Renal cortical epithelial cell (primary cell): Measurements from ENCODE around the gene SUPT20HL1. TPM values are rescaled to one million over a fixed set of nuclear protein-coding genes. Genes with fewer than 3 reads are reported as not detected.
"Not testable (repeated sequence)": the region's sequence is repeated elsewhere in the genome, so short reads cannot be mapped to it uniquely, and the experiment has no call there.

Experiments
- DNase-seq: peaks from one replicate; pipeline ENCODE4 v3.0.0-alpha.2; 2011; ENCODE audit warnings: low read depth
- total RNA-seq: library from RNA; depleted of rRNA; stranded (reverse); fragments of >200 nt; gene quantifications from 2 replicates; pipeline ENCODE4 v1.2.3, GENCODE V29; 2014

Gene SUPT20HL1
- total RNA-seq, 1 donor from 2014 or later = not detected

DNA sequence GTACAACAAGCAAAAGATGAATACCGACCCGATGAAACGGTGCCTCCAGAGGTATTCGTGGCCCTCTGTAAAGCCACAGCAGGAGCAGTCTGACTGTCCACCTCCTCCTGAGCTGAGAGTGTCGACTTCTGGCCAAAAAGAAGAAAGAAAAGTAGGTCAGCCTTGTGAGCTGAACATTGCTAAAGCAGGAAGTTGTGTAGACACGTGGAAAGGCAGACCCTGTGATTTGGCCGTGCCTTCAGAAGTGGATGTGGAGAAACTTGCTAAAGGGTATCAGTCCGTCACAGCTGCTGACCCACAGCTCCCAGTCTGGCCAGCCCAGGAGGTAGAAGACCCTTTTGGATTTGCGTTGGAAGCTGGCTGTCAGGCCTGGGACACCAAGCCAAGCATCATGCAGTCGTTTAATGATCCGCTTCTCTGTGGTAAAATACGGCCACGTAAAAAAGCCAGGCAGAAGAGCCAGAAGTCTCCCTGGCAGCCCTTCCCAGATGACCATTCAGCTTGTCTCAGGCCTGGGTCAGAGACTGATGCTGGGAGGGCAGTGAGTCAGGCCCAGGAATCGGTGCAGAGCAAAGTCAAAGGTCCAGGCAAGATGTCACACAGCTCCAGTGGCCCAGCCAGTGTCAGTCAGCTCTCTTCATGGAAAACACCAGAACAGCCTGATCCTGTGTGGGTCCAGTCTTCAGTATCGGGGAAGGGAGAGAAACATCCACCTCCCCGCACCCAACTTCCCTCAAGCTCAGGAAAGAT is 3.2 kb downstream of the SUPT20HL1 start:
- not testable (repeated sequence) for DNase-seq

DNA sequence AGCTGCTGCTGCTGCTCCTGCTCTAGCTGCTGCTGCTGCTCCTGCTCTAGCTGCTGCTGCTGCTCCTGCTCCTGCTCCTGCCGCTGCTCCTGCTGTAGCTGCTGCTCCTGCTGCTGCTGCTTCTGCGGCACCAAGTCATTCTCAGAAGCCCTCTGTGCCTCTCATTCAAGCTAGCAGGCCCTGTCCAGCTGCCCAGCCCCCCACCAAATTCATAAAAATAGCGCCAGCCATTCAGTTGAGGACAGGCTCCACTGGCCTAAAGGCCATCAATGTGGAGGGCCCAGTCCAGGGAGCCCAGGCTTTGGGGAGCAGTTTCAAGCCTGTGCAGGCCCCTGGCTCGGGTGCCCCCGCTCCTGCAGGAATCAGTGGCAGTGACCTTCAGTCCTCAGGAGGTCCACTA is 3.9 kb downstream of the SUPT20HL1 start:
- no peak for DNase-seq

DNA sequence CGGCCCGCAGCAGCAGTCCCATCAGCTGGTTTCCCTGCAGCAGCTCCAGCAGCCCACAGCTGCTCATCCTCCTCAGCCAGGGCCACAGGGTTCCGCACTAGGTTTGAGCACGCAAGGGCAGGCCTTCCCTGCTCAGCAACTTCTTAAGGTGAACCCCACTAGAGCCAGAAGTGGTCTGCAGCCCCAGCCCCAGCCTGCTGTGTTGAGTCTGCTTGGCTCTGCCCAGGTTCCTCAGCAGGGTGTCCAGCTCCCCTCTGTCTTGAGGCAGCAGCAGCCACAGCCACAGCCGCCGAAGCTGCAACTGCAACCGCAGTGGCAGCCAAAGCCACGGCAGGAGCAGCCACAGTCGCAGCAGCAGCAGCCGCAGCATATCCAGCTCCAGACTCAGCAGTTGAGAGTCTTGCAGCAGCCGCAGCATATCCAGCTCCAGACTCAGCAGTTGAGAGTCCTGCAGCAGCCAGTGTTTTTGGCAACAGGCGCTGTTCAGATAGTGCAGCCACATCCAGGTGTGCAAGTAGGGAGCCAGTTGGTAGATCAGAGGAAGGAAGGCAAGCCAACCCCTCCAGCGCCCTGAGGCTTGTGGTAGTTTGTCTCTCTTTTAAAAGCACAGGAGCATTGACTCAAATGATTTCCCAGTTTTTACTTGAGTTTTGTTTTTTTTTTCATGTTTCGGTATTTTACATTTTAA is 4.6 kb downstream of the SUPT20HL1 start:
- no peak for DNase-seq

DNA sequence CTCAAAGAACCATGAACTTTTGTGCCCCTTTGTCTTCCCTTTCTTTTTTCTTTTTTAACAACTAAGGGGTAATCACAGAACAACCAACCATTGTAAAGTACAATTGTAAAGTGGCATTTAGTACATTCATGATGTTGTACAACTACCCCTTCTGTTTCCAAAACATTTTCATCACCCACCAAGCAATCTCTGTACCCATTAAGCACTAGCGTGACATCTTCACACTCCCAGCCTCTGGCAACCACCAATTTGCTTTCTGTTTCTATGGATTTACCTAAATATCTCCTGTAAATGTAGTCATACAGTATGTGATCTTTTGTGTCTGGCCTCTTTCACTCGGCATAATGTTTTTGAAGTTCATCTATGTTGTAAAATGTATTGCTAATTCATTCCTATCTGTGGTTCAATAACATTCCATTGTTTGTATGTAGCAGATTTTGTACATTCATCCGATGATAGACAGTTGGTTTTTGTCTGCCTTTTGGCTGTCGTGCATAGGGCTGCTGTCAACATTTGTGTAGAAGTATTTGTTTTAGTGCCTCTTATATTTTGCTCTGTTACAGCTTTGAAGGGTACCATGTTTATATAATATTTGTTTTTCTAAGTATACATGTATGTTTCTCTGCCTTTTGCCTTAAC is 6.4 kb downstream of the SUPT20HL1 start:
- DNase-seq = not testable (repeated sequence)

- DNase-seq = no peak
These were observed 9.4 kb downstream of the SUPT20HL1 start for GRCh38 chrX:24369816-24370215.

DNA sequence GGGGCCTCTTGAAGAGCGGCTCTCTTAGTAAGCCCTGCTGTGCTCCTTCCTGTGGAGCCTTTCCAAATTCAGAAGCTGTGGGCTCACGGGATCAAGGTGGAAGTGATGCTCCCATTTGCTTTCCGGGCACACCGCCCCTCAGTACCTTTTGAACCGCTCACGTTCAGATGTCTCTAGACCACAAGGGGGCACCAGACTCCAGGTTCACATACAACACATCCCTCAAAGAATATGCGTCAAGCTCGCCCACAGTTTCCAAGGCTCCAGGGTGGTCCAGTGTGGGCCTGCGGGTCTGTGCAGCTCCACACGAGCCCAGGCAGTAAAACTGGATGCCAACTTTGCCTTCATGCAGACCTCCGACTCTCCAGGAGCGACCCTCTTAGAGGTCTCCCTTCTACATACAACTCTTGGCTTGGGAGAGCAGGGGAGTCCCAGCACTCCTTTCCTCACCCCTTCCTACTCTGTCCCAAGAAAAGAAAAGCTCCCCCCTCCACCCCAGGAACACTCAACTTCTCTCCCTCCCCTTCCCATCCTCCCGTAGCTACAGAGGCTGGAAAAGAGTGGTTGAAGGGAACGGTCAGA is 11.0 kb downstream of the SUPT20HL1 start:
- DNase-seq = peak; percentile 42

GRCh38 chrX:24372021-24372763 is 11.8 kb downstream of the SUPT20HL1 start:
- DNase-seq = no peak

DNA sequence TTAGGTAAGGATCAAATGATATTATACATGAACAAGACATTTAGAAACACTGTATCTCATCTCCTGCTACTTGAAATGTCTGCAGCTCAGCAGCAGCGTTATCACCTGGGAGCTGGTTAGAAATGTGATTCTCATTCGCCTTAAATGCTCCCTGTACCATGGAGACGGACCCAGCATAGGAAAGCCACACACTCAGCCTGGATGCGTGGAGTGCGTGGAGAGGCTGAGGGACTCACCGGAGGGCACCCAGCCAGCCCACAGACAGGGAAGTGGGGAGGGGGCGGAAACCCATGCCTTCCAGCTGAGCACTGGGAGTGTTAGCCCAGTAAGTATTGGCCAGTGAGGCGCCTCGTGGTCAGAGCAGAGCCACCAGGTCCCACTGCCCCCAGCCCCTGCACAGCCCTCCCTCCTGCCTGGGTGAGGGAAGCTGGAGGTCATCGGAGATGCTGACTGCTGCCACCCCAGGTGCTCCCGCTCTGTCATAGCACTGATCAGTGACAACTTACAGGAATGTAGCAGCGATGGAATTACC is 15.2 kb downstream of the SUPT20HL1 start:
- DNase-seq = no peak

- DNase-seq = no peak
These were observed 16.0 kb downstream of the SUPT20HL1 start for GRCh38 chrX:24376403-24376802.

GRCh38 chrX:24377195-24377594 is 16.8 kb downstream of the SUPT20HL1 start:
- no peak for DNase-seq

DNA sequence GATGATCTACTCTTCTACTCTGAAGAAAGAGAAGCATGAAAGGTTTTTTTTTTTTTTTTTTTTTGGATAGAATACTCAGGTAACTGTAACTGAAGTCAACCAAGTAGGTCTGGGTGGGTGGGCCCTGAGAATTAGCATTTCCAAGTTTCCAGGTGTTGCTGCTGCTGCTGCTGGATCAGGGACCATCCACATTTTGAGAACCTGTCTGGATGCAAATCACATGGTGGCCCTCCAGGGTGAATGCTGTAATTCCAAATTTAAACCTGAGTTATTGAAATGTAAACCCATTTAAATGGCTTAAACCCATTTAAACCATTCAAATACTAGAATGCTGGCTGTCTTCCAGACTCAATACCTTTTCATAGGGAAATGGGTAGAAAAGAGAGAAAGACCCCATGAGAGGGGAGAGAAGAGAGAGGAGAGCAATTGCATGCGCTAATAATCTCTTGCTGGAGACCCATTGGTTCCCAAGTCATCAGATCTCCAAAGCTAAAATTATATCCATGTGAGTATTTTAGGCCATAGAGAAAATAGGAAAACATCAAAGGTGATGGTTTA is 17.6 kb downstream of the SUPT20HL1 start:
- DNase-seq = no peak

- no peak for DNase-seq
These were observed 18.3 kb downstream of the SUPT20HL1 start for GRCh38 chrX:24378706-24379105.

DNA sequence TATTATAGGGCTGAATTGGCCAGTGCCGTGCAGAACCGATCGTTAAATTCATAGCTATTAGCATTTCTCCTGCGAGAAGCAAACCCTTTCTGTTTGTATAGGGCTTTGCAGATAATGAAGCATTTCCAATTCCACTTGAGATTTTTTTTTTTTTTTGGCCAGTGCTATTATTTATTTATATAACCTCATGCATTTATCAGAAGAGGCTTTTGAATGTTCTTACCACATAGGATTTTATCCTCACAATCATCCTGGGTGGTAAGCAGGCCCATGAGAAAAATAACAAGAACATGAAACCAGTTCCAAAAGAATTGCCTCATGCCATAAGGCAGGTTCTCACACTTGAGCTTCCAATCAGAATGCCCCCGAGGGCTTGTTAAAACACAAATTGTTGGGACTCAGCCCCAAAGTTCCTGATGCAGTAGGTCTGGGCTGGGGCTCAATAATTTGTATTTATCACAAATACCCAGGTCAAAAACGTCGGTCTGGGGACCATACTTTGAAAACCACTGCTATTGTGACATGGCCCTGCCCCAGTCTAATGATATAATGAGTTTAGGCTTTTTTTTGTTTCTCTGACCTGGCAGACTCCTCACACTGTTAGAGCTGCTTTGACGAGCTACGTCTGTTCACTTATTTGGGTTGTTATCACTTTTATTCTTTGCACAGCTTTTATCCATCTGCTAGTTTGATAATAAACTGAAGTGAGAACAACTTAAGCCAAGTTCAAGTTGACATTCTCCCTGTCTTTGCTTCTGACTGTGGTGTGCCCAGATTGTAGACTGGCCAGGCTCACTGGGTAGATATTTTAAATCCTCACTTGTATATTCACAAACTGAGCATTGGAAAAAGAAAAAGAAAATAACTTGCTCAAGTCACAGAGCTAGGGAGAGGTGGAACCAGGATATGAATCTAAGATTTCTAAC is 20.1 kb downstream of the SUPT20HL1 start:
- no peak for DNase-seq

- not testable (repeated sequence) for DNase-seq
These were observed 21.9 kb downstream of the SUPT20HL1 start for GRCh38 chrX:24382315-24382714.

- DNase-seq = no peak
These were observed 27.3 kb downstream of the SUPT20HL1 start for GRCh38 chrX:24387724-24388123.

DNA sequence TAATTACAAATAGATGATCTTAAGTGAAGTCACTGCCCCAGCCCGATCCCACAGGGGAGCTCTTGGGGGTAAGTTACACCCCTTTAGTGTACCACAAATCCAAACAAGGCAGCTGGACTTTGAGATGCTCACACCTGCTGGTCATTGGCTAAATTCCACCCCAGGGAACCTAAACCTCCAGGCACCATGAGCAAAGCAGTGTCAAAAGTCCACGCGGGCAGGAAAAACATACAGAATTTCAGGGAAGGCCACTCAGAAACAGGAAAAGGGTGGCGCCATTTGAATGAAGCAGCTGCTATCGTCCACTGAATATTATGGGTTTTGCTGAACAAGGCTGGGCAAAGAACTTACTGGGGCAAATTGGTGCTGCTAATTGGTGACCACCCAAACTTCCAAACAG is 30.9 kb downstream of the SUPT20HL1 start:
- DNase-seq = no peak

DNA sequence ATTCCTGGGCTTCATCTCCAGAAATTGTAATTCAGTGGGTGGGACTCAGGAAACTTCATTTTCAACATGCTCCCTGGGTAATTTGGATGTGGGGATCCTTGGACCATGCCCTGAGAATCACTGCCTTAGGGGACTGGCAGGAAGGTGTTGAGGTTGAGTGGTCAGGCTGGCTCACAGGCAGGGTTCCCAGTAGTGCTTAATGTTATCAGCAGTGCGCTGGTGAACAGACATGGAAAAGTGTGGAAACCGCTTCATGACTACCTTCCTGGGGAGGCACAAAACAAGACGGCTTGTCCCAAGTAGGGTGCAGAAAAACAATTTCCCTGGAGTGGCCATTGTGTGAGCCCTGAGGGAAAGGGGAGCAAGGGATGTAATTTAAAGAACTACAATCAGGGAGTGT is 31.4 kb downstream of the SUPT20HL1 start:
- DNase-seq = peak; percentile 15

DNA sequence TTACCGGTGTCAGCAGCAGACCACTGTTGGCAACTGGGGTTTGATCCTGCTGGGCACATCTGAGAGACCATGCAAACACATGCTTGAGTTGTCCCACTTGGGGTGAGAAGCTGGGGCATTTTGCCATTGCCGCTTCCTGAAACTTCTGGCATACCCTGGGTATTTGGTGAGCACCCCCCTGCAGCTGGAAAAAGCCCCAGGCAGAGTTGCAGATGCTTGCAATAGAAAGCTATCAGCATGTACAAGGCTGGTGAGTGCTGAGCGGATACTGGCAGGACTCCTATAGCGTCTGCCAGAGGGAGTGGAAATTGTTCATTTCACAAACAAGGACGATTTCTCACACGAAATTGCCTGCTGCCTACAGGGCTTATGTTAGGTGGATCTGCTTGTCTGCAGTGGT is 32.3 kb downstream of the SUPT20HL1 start:
- DNase-seq = no peak

- DNase-seq = peak; percentile 70
These were observed 35.3 kb downstream of the SUPT20HL1 start for GRCh38 chrX:24395775-24396174.
